ENCODE results near the gene PKN2. TPM values are rescaled to one million over a fixed set of nuclear protein-coding genes. Genes with fewer than 3 reads are reported as not detected.
"Not testable (repeated sequence)": the region's sequence is repeated elsewhere in the genome, so short reads cannot be mapped to it uniquely, and the experiment has no call there.

Gene PKN2
- total and polyA plus RNA-seq, 2 of the 8 experiments (the other 6 are each of a cell fraction or from before 2014, with no cell fraction given): 7.8 to 32.0 TPM

DNA sequence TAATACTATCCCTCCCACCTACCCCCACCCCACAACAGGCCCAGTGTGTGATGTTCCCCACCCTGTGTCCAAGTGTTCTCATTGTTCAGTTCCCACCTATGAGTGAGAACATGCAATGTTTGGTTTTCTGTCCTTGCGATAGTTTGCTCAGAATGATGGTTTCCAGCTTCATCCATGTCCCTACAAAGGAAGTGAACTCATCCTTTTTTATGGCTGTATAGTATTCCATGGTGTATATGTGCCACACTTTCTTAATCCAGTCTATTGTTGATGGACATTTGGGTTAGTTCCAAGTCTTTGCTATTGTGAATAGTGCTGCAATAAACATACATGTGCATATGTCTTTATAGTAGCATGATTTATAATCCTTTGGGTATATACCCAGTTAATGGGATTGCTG lies 28.8 kb downstream of the PKN2 start:
- H2AFZ ChIP-seq (ENCODE audit: low read length); H3K14ac ChIP-seq (ENCODE audit: insufficient read length); H2BK120ac ChIP-seq (replicated peaks; ENCODE audit: low read depth, low read length); H3K4me1 ChIP-seq (replicated peaks in 1 of 4; ENCODE audit: control insufficient read depth in 3 of 4, insufficient read depth in 4 of 4, low read length in 3 of 4); H3K4me3 ChIP-seq (ENCODE audit: extremely low read depth in 1 of 4, insufficient read depth in 2 of 4, low read depth in 3 of 4, low read length in 4 of 4); H4K5ac ChIP-seq (ENCODE audit: insufficient read length, low read depth, low read length); POLR2A ChIA-PET (ENCODE audit: partially characterized antibody); H2BK20ac ChIP-seq (ENCODE audit: low read length); H3K23me2 ChIP-seq (ENCODE audit: low read depth, low read length); H3K36me3 ChIP-seq (ENCODE audit: control insufficient read depth in 2 of 4, insufficient read depth in 4 of 4, low read length in 3 of 4); H4K20me1 ChIP-seq (replicated peaks in 1 of 2; ENCODE audit: control insufficient read depth in 1 of 2, insufficient read depth in 2 of 2, low read length in 2 of 2); DNase-seq (ENCODE audit: low read depth in 1 of 2, low spot score in 2 of 2); H2AK5ac ChIP-seq (ENCODE audit: low read depth, low read length); H4K91ac ChIP-seq (replicated peaks; ENCODE audit: insufficient read length, low read length); H3K23ac ChIP-seq (ENCODE audit: insufficient read length); H3K4me2 ChIP-seq (ENCODE audit: insufficient read depth in 1 of 2, low read depth in 2 of 2, low read length in 2 of 2); H3K27me3 ChIP-seq (replicated peaks in 1 of 4; ENCODE audit: control insufficient read depth in 3 of 4, extremely low read depth in 1 of 4, insufficient read depth in 3 of 4, low read length in 3 of 4); H3K18ac ChIP-seq (ENCODE audit: extremely low read depth, low read length); H3K9me3 ChIP-seq (ENCODE audit: insufficient read depth in 2 of 2, low read depth in 1 of 2, low read length in 1 of 2); H3K27ac ChIP-seq (ENCODE audit: low read depth, low read length); H3K9ac ChIP-seq (replicated peaks in 1 of 4; ENCODE audit: extremely low read depth in 1 of 4, low read depth in 3 of 4, low read length in 3 of 4); H4K8ac ChIP-seq (ENCODE audit: extremely low read depth, insufficient read depth, low read length); H3K79me1 ChIP-seq (ENCODE audit: low read depth, low read length); FAIRE-seq; H3K56ac ChIP-seq (replicated peaks; ENCODE audit: insufficient read length, low read depth, low read length); H2BK5ac ChIP-seq (ENCODE audit: low read depth, low read length); H2BK15ac ChIP-seq (ENCODE audit: low read length); H3K4ac ChIP-seq (replicated peaks; ENCODE audit: insufficient read length, low read depth, low read length); H2BK12ac ChIP-seq (ENCODE audit: low read depth, low read length): not testable (repeated sequence)
- CTCF ChIA-PET (ENCODE audit: partially characterized antibody): interaction anchor here (1.5 kb wide), 1 partner anchor 23 kb away, joined by 7 read pairs; no protein-coding TSS in a partner anchor
- whole genome bisulfite sequencing, 2 experiments (ENCODE audit: extremely low coverage in 1 of 2, insufficient coverage in 1 of 2, insufficient read length in 1 of 2, insufficient replicate concordance in 2 of 2, low coverage in 1 of 2, low lambda C conversion rate in 2 of 2, missing lambda C conversion rate in 1 of 2): 78% methylated on average over 1 of the region's 1 CpG; no CpG with 5 or more reads in 1 of the 2 experiments
- H3K79me2 ChIP-seq (ENCODE audit: control insufficient read depth in 1 of 2, insufficient read depth in 2 of 2, low read length in 2 of 2): peaks cover 0 to 75% of the 10 kb centered on the region in 2 experiments; a peak in 2 of 4 replicates

DNA sequence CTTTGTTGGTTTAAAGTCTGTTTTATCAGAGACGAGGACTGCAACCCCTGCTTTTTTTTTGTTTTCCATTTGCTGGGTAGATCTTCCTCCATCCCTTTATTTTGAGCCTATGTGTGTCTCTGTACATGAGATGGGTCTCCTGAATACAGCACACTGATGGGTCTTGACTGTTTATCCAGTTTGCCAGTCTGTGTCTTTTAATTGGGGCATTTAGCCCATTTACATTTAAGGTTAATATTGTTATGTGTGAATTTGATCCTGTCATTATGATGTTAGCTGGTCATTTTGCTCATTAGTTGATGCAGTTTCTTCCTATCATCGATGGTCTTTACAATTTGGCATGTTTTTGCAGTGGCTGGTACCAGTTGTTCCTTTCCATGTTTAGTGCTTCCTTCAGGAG lies 32.5 kb downstream of the PKN2 start:
- H3K36me3 ChIP-seq (ENCODE audit: control insufficient read depth in 2 of 4, insufficient read depth in 4 of 4, low read length in 3 of 4); H3K23me2 ChIP-seq (ENCODE audit: low read depth, low read length); H3K14ac ChIP-seq (ENCODE audit: insufficient read length); FAIRE-seq; H4K20me1 ChIP-seq (replicated peaks in 1 of 2; ENCODE audit: control insufficient read depth in 1 of 2, insufficient read depth in 2 of 2, low read length in 2 of 2); H3K4me1 ChIP-seq (replicated peaks in 1 of 4; ENCODE audit: control insufficient read depth in 3 of 4, insufficient read depth in 4 of 4, low read length in 3 of 4); H3K4me2 ChIP-seq (ENCODE audit: insufficient read depth in 1 of 2, low read depth in 2 of 2, low read length in 2 of 2); H2BK15ac ChIP-seq (ENCODE audit: low read length); H2AFZ ChIP-seq (ENCODE audit: low read length); H3K18ac ChIP-seq (ENCODE audit: extremely low read depth, low read length); H2BK120ac ChIP-seq (replicated peaks; ENCODE audit: low read depth, low read length); H3K9ac ChIP-seq (replicated peaks in 1 of 4; ENCODE audit: extremely low read depth in 1 of 4, low read depth in 3 of 4, low read length in 3 of 4); H3K23ac ChIP-seq (ENCODE audit: insufficient read length); H3K27me3 ChIP-seq (replicated peaks in 1 of 4; ENCODE audit: control insufficient read depth in 3 of 4, extremely low read depth in 1 of 4, insufficient read depth in 3 of 4, low read length in 3 of 4); H3K56ac ChIP-seq (replicated peaks; ENCODE audit: insufficient read length, low read depth, low read length); H4K5ac ChIP-seq (ENCODE audit: insufficient read length, low read depth, low read length); H3K27ac ChIP-seq (ENCODE audit: low read depth, low read length); H3K9me3 ChIP-seq (ENCODE audit: insufficient read depth in 2 of 2, low read depth in 1 of 2, low read length in 1 of 2); H2BK20ac ChIP-seq (ENCODE audit: low read length); H3K4ac ChIP-seq (replicated peaks; ENCODE audit: insufficient read length, low read depth, low read length); H3K79me1 ChIP-seq (ENCODE audit: low read depth, low read length); H2BK5ac ChIP-seq (ENCODE audit: low read depth, low read length); H4K8ac ChIP-seq (ENCODE audit: extremely low read depth, insufficient read depth, low read length); DNase-seq (ENCODE audit: low read depth in 1 of 2, low spot score in 2 of 2); H2BK12ac ChIP-seq (ENCODE audit: low read depth, low read length); H3K4me3 ChIP-seq (ENCODE audit: extremely low read depth in 1 of 4, insufficient read depth in 2 of 4, low read depth in 3 of 4, low read length in 4 of 4); H2AK5ac ChIP-seq (ENCODE audit: low read depth, low read length); H4K91ac ChIP-seq (replicated peaks; ENCODE audit: insufficient read length, low read length): not testable (repeated sequence)
- peaks cover 0 to 71% of the 10 kb centered on the region in 2 experiments; a peak in 3 of 4 replicates for H3K79me2 ChIP-seq (ENCODE audit: control insufficient read depth in 1 of 2, insufficient read depth in 2 of 2, low read length in 2 of 2)
- CTCF ChIA-PET (ENCODE audit: partially characterized antibody): interaction anchor here (0.8 kb wide), 1 partner anchor 21 kb away, joined by 4 read pairs; no protein-coding TSS in a partner anchor
- POLR2A ChIA-PET (ENCODE audit: partially characterized antibody): interaction anchor here (0.7 kb wide), 1 partner anchor 16 kb away, joined by 4 read pairs; no protein-coding TSS in a partner anchor
- WGBS, 2 experiments (ENCODE audit: extremely low coverage in 1 of 2, insufficient coverage in 1 of 2, insufficient read length in 1 of 2, insufficient replicate concordance in 2 of 2, low coverage in 1 of 2, low lambda C conversion rate in 2 of 2, missing lambda C conversion rate in 1 of 2): 82% methylated on average over 2 of the region's 2 CpGs; no CpG with 5 or more reads in 1 of the 2 experiments

All from H1 (cell line).